Gastrocnemius medialis (tissue), 4 donors: ENCODE measurements around the gene FAM117A. TPM values are rescaled to one million over a fixed set of nuclear protein-coding genes. Genes with fewer than 3 reads are reported as not detected.
"Not testable (repeated sequence)": the region's sequence is repeated elsewhere in the genome, so short reads cannot be mapped to it uniquely, and the experiment has no call there.

ENCODE experiments used
- ATAC-seq, 2 donors: fragments of 150-250 bp; one replicate each; pipeline ENCODE4 v1.9.1; 2016
- DNase-seq, 2 donors: peaks; one replicate each; pipeline ENCODE4 v3.0.0-alpha.2; 2019
- H3K27ac ChIP-seq, 4 donors: fragments of 200-600 bp; sonication (generic); 1 replicate in 1 of 4; 2 replicates in 3 of 4; pipeline ENCODE4 v1.5.1; 2016 to 2018; ENCODE audit warnings: mild to moderate bottlenecking in 2 of 4, moderate library complexity in 1 of 4
- H3K27me3 ChIP-seq, 3 donors: fragments of 200-600 bp; sonication (generic) in 2 of 3; 1 replicate in 1 of 3; 2 replicates in 2 of 3; pipeline versions ENCODE4 v1.5.1 to v1.6.0; 2016 to 2019; ENCODE audit warnings: mild to moderate bottlenecking in 1 of 3, moderate library complexity in 1 of 3
- H3K36me3 ChIP-seq, 2 donors: fragments of 200-600 bp; sonication (generic) in 1 of 2; one replicate each; pipeline ENCODE4 v1.5.1; 2017 to 2018
- H3K4me1 ChIP-seq, 2 donors: fragments of 200-600 bp; sonication (generic) in 1 of 2; one replicate each; pipeline ENCODE4 v1.5.1; 2016 to 2017; ENCODE audit warnings: mild to moderate bottlenecking in 2 of 2
- H3K4me3 ChIP-seq, 4 donors: fragments of 200-600 bp; sonication (generic) in 3 of 4; 1 replicate in 1 of 4; 2 replicates in 3 of 4; pipeline ENCODE4 v1.5.1; 2016 to 2019; ENCODE audit warnings: mild to moderate bottlenecking in 2 of 4
- H3K9me3 ChIP-seq, 3 donors: fragments of 200-600 bp; sonication (generic) in 2 of 3; 1 replicate in 1 of 3; 2 replicates in 2 of 3; pipeline ENCODE4 v1.5.1; 2016 to 2019
- CTCF ChIP-seq, 5 experiments: fragments of 450-650 bp in 3 of 5; fragments of 200-600 bp in 2 of 5; sonication (generic) in 2 of 5; IDR thresholded peaks in 4 of 5; conservative IDR thresholded peaks in 1 of 5; 1 replicate in 4 of 5; 2 replicates in 1 of 5; pipeline ENCODE4 v1.5.1; 2016 to 2019; ENCODE audit warnings: antibody characterized with exemption in 5 of 5, mild to moderate bottlenecking in 3 of 5, moderate library complexity in 3 of 5
- POLR2A ChIP-seq, 2 donors: fragments of 450-650 bp; IDR thresholded peaks; one replicate each; pipeline ENCODE4 v1.6.1; 2017; ENCODE audit warnings: antibody characterized with exemption in 2 of 2, mild to moderate bottlenecking in 2 of 2, moderate library complexity in 2 of 2
- in situ Hi-C, 4 donors: fragments of 200-750 bp; cut with MboI; loops; one replicate each; pipeline versions ENCODE4 v1.15.0 to v1.8.0; 2017; ENCODE audit warnings: low sequenced_read_pairs in 4 of 4
- intact Hi-C: fragments of 100-400 bp; cut with DNase I; formaldehyde crosslinking; loops from one replicate; pipeline ENCODE4 v1.15.1; 2023; ENCODE audit warnings: low total_unique reads
- total RNA-seq, 4 donors: library from RNA; depleted of rRNA; stranded (reverse); fragments of >200 nt; gene quantifications; one replicate each; pipeline versions ENCODE4 v1.1.0 to v1.2.3, GENCODE V29; 2016

The FAM117A gene
- total RNA-seq, 4 donors from 2014 or later = 2.6 to 4.9 (median 3.3) TPM

GRCh38 chr17:49760932-49761558, 2.9 kb downstream of the FAM117A start:
- ATAC-seq = no peak
- Histone ChIP-seq H3K4me3 (no peak overlapping the region), H3K9me3 (no peaks in the 10 kb centered on the region), H3K27me3 (peaks cover 0 to 9% (median 0%) of the 10 kb centered on the region in 3 donors), H3K36me3 (no peaks in the 10 kb centered on the region), H3K4me1 (peaks cover 3 to 8% of the 10 kb centered on the region in 2 donors), H3K27ac (no peak overlapping the region)
- intact Hi-C loops = loop anchor here (5.0 kb wide), 1 partner anchor 54 kb away; the partner anchor contains the start of gene SLC35B1
- no peak for TF ChIP-seq CTCF (IDR thresholded peaks at IDR 0.05 in 4 of 5, conservative IDR thresholded peaks at IDR 0.05 in 1 of 5)
- TF ChIP-seq POLR2A (IDR thresholded peaks at IDR 0.05) = no peak
- DNase-seq = no peak
- in situ Hi-C loops = no loop called here

GRCh38 chr17:49760296-49760695, 3.6 kb downstream of the FAM117A start:
- peaks cover 0 to 9% (median 0%) of the 10 kb centered on the region in 3 donors for H3K27me3 ChIP-seq
- TF ChIP-seq POLR2A (IDR thresholded peaks at IDR 0.05) = no peak
- no peak for TF ChIP-seq CTCF (IDR thresholded peaks at IDR 0.05 in 4 of 5, conservative IDR thresholded peaks at IDR 0.05 in 1 of 5)
- in situ Hi-C loops = no loop called here
- ATAC-seq (no peak), DNase-seq (no peak)
- H3K4me3 ChIP-seq = no peak overlapping the region
- no peaks in the 10 kb centered on the region for H3K9me3 ChIP-seq
- intact Hi-C loops = loop anchor here (5.0 kb wide), 1 partner anchor 53 kb away; the partner anchor contains the start of gene SLC35B1
- no peak overlapping the region for H3K27ac ChIP-seq
- peaks cover 3 to 8% of the 10 kb centered on the region in 2 donors for H3K4me1 ChIP-seq
- H3K36me3 ChIP-seq = no peaks in the 10 kb centered on the region

GRCh38 chr17:49759203-49759602, 4.7 kb downstream of the FAM117A start:
- H3K4me3 ChIP-seq = no peak overlapping the region
- no peaks in the 10 kb centered on the region for H3K36me3 ChIP-seq
- peaks cover 0 to 3% (median 0%) of the 10 kb centered on the region in 3 donors for H3K27me3 ChIP-seq
- no peaks in the 10 kb centered on the region for H3K9me3 ChIP-seq
- TF ChIP-seq POLR2A (IDR thresholded peaks at IDR 0.05) (no peak), CTCF (IDR thresholded peaks at IDR 0.05 in 4 of 5, conservative IDR thresholded peaks at IDR 0.05 in 1 of 5) (no peak)
- H3K27ac ChIP-seq = no peak overlapping the region
- H3K4me1 ChIP-seq = peaks cover 0 to 1% of the 10 kb centered on the region in 2 donors
- intact Hi-C loops (no loop called here), in situ Hi-C loops (no loop called here)
- no peak for ATAC-seq
- DNase-seq = no peak

GRCh38 chr17:49758464-49759010, 5.4 kb downstream of the FAM117A start:
- H3K4me1 ChIP-seq, H3K9me3 ChIP-seq, in situ Hi-C loops, H3K27me3 ChIP-seq, DNase-seq, H3K36me3 ChIP-seq, H3K27ac ChIP-seq, ATAC-seq, intact Hi-C loops, H3K4me3 ChIP-seq: not testable (repeated sequence)

- H3K4me3 ChIP-seq = no peak overlapping the region
- H3K27me3 ChIP-seq = no peaks in the 10 kb centered on the region
- H3K36me3 ChIP-seq = no peaks in the 10 kb centered on the region
- ATAC-seq = peak in 1 of 2 donors; percentile 27
- in situ Hi-C loops (no loop called here), intact Hi-C loops (no loop called here)
- no peaks in the 10 kb centered on the region for H3K4me1 ChIP-seq
- H3K9me3 ChIP-seq = no peaks in the 10 kb centered on the region
- TF ChIP-seq POLR2A (IDR thresholded peaks at IDR 0.05) = no peak
- no peak for TF ChIP-seq CTCF (IDR thresholded peaks at IDR 0.05 in 4 of 5, conservative IDR thresholded peaks at IDR 0.05 in 1 of 5)
- no peak overlapping the region for H3K27ac ChIP-seq
- DNase-seq = no peak
These were observed 6.7 kb downstream of the FAM117A start for GRCh38 chr17:49757151-49757777.
